ENCODE results near the gene TNN. TPM values are rescaled to one million over a fixed set of nuclear protein-coding genes. Genes with fewer than 3 reads are reported as not detected.

TNN gene
- total and polyA plus RNA-seq, 7 donors, result 0.01 TPM; not detected in 5

DNA sequence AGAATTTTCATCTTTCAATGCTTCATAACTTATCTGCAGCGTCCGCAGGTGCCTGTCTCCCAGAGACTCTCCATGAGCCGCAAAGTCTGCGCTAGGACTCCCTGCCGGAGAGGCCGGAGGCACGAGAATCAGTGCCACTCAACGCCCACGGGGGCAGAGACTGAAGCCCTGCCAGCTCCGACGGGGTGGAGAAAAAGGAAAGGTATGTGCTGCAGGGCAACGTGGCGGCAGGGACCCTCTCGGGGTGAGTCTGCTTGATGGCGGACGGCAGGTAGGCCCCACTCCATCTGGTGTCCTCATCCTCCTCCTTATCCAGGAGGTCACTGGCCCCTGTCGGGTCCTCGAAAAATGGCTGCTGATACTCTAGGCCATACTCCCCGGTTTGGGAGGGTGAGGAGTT lies 22.5 kb upstream of the TNN start:
- DNase-seq (no peak), ATAC-seq (no peak)
- H3K36me3 ChIP-seq (ENCODE audit: insufficient read depth in 1 of 2, low read depth in 1 of 2), result no peaks in the 10 kb centered on the region
- H3K4me3 ChIP-seq, result no peak overlapping the region
- H3K9me3 ChIP-seq, result no peaks in the 10 kb centered on the region
- intact Hi-C loops (cut with DNase I), result no loop called here
- no peak overlapping the region for H3K27ac ChIP-seq
- TF ChIP-seq, protein P1, sequence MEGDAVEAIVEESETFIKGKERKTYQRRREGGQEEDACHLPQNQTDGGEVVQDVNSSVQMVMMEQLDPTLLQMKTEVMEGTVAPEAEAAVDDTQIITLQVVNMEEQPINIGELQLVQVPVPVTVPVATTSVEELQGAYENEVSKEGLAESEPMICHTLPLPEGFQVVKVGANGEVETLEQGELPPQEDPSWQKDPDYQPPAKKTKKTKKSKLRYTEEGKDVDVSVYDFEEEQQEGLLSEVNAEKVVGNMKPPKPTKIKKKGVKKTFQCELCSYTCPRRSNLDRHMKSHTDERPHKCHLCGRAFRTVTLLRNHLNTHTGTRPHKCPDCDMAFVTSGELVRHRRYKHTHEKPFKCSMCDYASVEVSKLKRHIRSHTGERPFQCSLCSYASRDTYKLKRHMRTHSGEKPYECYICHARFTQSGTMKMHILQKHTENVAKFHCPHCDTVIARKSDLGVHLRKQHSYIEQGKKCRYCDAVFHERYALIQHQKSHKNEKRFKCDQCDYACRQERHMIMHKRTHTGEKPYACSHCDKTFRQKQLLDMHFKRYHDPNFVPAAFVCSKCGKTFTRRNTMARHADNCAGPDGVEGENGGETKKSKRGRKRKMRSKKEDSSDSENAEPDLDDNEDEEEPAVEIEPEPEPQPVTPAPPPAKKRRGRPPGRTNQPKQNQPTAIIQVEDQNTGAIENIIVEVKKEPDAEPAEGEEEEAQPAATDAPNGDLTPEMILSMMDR (IDR thresholded peaks at IDR 0.05), result no peak
- no peaks in the 10 kb centered on the region for H3K4me1 ChIP-seq
- 94 to 97% (median 96%) methylated on average over 19 of the region's 19 CpGs for WGBS, 3 donors
- peaks cover 0 to 10% (median 3%) of the 10 kb centered on the region in 3 donors for H3K27me3 ChIP-seq (ENCODE audit: insufficient read depth in 3 of 3, low read length in 2 of 3)

DNA sequence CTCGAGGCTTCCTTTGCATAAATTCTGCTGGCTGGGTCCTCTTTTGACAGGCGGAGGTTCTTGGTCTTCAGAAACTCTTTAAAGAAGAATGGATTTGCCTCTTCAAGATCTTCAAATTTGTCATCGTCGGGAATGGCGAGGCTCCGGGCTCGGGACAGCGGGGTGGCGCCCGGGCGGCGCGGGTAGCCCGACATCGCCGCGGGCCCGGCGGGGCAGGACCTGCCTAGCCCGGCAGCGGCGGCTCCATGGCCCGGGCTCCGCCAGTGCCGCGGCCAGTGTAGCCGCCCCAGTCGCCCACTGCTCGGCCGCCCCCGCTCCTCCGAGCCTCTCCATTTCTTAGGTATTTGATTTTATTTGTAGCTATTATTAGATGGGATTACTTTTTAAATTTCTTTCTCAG lies 22.1 kb upstream of the TNN start:
- TF ChIP-seq, protein P1 (IDR thresholded peaks at IDR 0.05), result no peak
- H3K4me1 ChIP-seq, result no peaks in the 10 kb centered on the region
- H3K36me3 ChIP-seq (ENCODE audit: insufficient read depth in 1 of 2, low read depth in 1 of 2), result no peaks in the 10 kb centered on the region
- WGBS, 3 donors, result 98% methylated on average over 32 of the region's 32 CpGs
- H3K27ac ChIP-seq, result no peak overlapping the region
- peaks cover 0 to 10% (median 3%) of the 10 kb centered on the region in 3 donors for H3K27me3 ChIP-seq (ENCODE audit: insufficient read depth in 3 of 3, low read length in 2 of 3)
- ATAC-seq (no peak), DNase-seq (no peak)
- H3K9me3 ChIP-seq, result no peaks in the 10 kb centered on the region
- intact Hi-C loops (cut with DNase I), result no loop called here
- H3K4me3 ChIP-seq, result no peak overlapping the region

DNA sequence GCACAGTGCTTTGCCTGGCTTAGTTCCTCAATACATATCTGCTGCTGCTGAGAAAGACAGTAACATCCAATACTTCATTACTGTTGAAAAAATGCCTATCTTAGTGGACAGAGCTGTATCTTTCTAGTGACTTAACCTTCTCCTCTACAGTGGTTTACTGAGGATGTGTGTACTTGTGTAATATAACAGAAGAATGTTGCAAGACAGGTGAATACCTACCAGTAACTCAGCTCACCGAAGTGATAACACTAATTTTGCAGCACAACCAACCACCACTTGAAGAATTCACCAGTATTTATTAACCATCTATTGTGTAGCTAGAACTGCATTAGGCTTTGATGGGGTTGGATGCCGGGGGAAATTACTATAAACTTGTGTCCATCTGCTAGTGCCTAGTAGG lies 16.6 kb upstream of the TNN start:
- no peak overlapping the region for H3K27ac ChIP-seq
- 88 to 93% (median 91%) methylated on average over 2 of the region's 2 CpGs for WGBS, 3 donors
- H3K27me3 ChIP-seq (ENCODE audit: insufficient read depth in 3 of 3, low read length in 2 of 3), result peaks cover 0 to 9% (median 0%) of the 10 kb centered on the region in 3 donors
- H3K9me3 ChIP-seq, result no peaks in the 10 kb centered on the region
- H3K36me3 ChIP-seq (ENCODE audit: insufficient read depth in 1 of 2, low read depth in 1 of 2), result no peaks in the 10 kb centered on the region
- intact Hi-C loops (cut with DNase I), result no loop called here
- DNase-seq, result no peak
- no peaks in the 10 kb centered on the region for H3K4me1 ChIP-seq
- no peak overlapping the region for H3K4me3 ChIP-seq
- ATAC-seq, result no peak
- TF ChIP-seq, protein P1 (IDR thresholded peaks at IDR 0.05), result no peak

GRCh38 chr1:175054736-175055135 lies 12.9 kb upstream of the TNN start:
- intact Hi-C loops (cut with DNase I), result no loop called here
- TF ChIP-seq, protein P1 (IDR thresholded peaks at IDR 0.05), result no peak
- H3K4me3 ChIP-seq, result no peak overlapping the region
- DNase-seq, result no peak
- peaks cover 0 to 3% (median 0%) of the 10 kb centered on the region in 3 donors for H3K27me3 ChIP-seq (ENCODE audit: insufficient read depth in 3 of 3, low read length in 2 of 3)
- 45 to 54% (median 48%) methylated on average over 3 of the region's 3 CpGs for WGBS, 3 donors
- H3K36me3 ChIP-seq (ENCODE audit: insufficient read depth in 1 of 2, low read depth in 1 of 2), result no peaks in the 10 kb centered on the region
- ATAC-seq, result no peak
- H3K27ac ChIP-seq, result no peak overlapping the region
- H3K4me1 ChIP-seq, result no peaks in the 10 kb centered on the region
- H3K9me3 ChIP-seq, result peaks cover 7% of the 10 kb centered on the region

DNA sequence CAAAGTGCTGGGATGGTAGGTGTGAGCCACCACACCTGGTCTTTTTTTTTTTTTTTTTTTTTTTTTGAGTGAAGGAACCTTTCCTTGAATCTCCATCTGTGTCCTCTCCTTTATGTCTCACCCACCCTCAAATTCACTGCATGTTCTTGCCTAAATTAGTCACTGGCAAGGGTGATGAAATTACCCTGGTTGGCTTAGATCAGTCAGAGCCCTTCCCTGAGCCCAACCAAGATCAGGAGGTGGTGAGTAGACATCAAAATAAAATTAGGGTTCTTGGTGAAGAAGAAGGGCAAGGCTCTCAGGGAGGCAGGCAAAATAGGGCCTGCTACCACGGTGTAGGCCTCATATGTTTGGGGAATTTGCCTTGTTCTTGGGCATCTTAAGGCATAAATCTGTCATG lies 5.3 kb upstream of the TNN start:
- H3K4me3 ChIP-seq, result no peak overlapping the region
- intact Hi-C loops (cut with DNase I), result no loop called here
- peaks cover 7% of the 10 kb centered on the region for H3K9me3 ChIP-seq
- H3K36me3 ChIP-seq (ENCODE audit: insufficient read depth in 1 of 2, low read depth in 1 of 2), result no peaks in the 10 kb centered on the region
- no peaks in the 10 kb centered on the region for H3K27me3 ChIP-seq (ENCODE audit: insufficient read depth in 3 of 3, low read length in 2 of 3)
- DNase-seq (no peak), ATAC-seq (no peak)
- no peak overlapping the region for H3K27ac ChIP-seq
- TF ChIP-seq, protein P1 (IDR thresholded peaks at IDR 0.05), result no peak
- no peaks in the 10 kb centered on the region for H3K4me1 ChIP-seq
- 38 to 54% (median 51%) methylated on average over 1 of the region's 1 CpG for WGBS, 3 donors

Data from psoas muscle (tissue), 8 donors.